ENCODE measurements around the gene EHD2. TPM values are rescaled to one million over a fixed set of nuclear protein-coding genes. Genes with fewer than 3 reads are reported as not detected.

The EHD2 gene
- total and polyA plus RNA-seq, 2 of the 13 experiments (the other 11 are each of a cell fraction or from before 2014, with no cell fraction given): 0.09 to 0.28 TPM

DNA sequence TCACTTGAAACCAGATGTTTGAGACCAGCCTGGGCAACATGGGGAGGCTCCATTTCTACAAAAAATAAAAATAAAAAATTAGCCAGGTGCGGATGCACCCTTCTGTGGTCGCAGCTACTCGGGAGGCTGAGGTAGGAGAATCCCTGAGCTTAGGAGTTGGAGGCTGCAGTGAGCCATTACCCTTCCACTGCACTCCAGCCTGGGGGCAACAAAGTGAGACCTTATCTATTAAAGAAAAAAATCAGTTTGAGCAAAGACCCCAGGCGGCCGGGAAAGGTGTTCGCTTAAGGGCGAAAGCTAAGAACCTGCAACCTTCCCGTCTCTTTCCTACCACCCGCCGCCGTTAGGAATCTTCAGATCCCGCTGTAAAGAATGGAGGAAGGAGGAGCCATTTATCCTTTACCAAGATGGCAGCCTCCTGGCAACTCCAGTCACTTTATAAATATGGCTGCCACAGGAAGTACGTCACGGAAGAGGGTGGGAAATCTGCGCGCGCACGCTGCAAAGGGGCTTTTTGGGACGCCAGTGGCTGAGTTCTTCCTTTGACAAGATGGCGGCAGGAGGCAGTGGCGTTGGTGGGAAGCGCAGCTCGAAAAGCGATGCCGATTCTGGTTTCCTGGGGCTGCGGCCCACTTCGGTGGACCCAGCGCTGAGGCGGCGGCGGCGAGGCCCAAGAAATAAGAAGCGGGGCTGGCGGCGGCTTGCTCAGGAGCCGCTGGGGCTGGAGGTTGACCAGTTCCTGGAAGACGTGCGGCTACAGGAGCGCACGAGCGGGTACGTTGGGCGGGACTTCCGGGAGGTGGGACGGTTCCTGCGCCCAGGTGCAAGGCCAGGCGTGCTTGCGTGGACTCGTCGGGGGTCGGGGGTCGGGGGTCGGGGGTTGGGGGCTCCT lies 32.0 kb downstream of the EHD2 start, which contains the start of gene NOP53 (continued):
- TF ChIP-seq, protein P1, sequence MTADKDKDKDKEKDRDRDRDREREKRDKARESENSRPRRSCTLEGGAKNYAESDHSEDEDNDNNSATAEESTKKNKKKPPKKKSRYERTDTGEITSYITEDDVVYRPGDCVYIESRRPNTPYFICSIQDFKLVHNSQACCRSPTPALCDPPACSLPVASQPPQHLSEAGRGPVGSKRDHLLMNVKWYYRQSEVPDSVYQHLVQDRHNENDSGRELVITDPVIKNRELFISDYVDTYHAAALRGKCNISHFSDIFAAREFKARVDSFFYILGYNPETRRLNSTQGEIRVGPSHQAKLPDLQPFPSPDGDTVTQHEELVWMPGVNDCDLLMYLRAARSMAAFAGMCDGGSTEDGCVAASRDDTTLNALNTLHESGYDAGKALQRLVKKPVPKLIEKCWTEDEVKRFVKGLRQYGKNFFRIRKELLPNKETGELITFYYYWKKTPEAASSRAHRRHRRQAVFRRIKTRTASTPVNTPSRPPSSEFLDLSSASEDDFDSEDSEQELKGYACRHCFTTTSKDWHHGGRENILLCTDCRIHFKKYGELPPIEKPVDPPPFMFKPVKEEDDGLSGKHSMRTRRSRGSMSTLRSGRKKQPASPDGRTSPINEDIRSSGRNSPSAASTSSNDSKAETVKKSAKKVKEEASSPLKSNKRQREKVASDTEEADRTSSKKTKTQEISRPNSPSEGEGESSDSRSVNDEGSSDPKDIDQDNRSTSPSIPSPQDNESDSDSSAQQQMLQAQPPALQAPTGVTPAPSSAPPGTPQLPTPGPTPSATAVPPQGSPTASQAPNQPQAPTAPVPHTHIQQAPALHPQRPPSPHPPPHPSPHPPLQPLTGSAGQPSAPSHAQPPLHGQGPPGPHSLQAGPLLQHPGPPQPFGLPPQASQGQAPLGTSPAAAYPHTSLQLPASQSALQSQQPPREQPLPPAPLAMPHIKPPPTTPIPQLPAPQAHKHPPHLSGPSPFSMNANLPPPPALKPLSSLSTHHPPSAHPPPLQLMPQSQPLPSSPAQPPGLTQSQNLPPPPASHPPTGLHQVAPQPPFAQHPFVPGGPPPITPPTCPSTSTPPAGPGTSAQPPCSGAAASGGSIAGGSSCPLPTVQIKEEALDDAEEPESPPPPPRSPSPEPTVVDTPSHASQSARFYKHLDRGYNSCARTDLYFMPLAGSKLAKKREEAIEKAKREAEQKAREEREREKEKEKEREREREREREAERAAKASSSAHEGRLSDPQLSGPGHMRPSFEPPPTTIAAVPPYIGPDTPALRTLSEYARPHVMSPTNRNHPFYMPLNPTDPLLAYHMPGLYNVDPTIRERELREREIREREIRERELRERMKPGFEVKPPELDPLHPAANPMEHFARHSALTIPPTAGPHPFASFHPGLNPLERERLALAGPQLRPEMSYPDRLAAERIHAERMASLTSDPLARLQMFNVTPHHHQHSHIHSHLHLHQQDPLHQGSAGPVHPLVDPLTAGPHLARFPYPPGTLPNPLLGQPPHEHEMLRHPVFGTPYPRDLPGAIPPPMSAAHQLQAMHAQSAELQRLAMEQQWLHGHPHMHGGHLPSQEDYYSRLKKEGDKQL (CRISPR knock-in tag; IDR thresholded peaks at IDR 0.05; ENCODE audit: low read depth): no peak
- TF ChIP-seq RELA (CRISPR knock-in tag; IDR thresholded peaks at IDR 0.05) (no peak), CEBPG (CRISPR knock-in tag; IDR thresholded peaks at IDR 0.05) (peak; percentile 17; the same call in 1 of the 2 replicates), ZNF782 (CRISPR knock-in tag; IDR thresholded peaks at IDR 0.05; ENCODE audit: borderline replicate concordance) (no peak), KLF11 (CRISPR knock-in tag; IDR thresholded peaks at IDR 0.05) (peak; percentile 40; the same call in 1 of the 2 replicates), MAFG (CRISPR knock-in tag; IDR thresholded peaks at IDR 0.05) (no peak), ZNF605 (CRISPR knock-in tag; IDR thresholded peaks at IDR 0.05) (peak; percentile 61; the same call in 1 of the 2 replicates), POLR2AphosphoS5 (IDR thresholded peaks at IDR 0.05; ENCODE audit: low read depth, low read length) (peak; percentile 92), DNMT3B (CRISPR knock-in tag; conservative IDR thresholded peaks at IDR 0.05) (peak; percentile 68; the same call in 1 of the 2 replicates), ZFP41 (CRISPR knock-in tag; IDR thresholded peaks at IDR 0.05; ENCODE audit: borderline replicate concordance) (no peak; the same call in 1 of the 2 replicates), ZNF570 (CRISPR knock-in tag; IDR thresholded peaks at IDR 0.05; ENCODE audit: borderline replicate concordance) (no peak), ZNF713 (CRISPR knock-in tag; IDR thresholded peaks at IDR 0.05) (no peak), SALL1 (CRISPR knock-in tag; IDR thresholded peaks at IDR 0.05) (peak; percentile 61; the same call in 1 of the 2 replicates)
- TF ChIP-seq, protein P2, sequence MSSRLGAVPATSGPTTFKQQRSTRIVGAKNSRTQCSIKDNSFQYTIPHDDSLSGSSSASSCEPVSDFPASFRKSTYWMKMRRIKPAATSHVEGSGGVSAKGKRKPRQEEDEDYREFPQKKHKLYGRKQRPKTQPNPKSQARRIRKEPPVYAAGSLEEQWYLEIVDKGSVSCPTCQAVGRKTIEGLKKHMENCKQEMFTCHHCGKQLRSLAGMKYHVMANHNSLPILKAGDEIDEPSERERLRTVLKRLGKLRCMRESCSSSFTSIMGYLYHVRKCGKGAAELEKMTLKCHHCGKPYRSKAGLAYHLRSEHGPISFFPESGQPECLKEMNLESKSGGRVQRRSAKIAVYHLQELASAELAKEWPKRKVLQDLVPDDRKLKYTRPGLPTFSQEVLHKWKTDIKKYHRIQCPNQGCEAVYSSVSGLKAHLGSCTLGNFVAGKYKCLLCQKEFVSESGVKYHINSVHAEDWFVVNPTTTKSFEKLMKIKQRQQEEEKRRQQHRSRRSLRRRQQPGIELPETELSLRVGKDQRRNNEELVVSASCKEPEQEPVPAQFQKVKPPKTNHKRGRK (CRISPR knock-in tag; IDR thresholded peaks at IDR 0.05): no peak
- TF ChIP-seq, protein P3, sequence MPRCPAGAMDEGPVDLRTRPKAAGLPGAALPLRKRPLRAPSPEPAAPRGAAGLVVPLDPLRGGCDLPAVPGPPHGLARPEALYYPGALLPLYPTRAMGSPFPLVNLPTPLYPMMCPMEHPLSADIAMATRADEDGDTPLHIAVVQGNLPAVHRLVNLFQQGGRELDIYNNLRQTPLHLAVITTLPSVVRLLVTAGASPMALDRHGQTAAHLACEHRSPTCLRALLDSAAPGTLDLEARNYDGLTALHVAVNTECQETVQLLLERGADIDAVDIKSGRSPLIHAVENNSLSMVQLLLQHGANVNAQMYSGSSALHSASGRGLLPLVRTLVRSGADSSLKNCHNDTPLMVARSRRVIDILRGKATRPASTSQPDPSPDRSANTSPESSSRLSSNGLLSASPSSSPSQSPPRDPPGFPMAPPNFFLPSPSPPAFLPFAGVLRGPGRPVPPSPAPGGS (CRISPR knock-in tag; IDR thresholded peaks at IDR 0.05): no peak
- TF ChIP-seq, protein P4, sequence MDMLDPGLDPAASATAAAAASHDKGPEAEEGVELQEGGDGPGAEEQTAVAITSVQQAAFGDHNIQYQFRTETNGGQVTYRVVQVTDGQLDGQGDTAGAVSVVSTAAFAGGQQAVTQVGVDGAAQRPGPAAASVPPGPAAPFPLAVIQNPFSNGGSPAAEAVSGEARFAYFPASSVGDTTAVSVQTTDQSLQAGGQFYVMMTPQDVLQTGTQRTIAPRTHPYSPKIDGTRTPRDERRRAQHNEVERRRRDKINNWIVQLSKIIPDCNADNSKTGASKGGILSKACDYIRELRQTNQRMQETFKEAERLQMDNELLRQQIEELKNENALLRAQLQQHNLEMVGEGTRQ (IDR thresholded peaks at IDR 0.05; ENCODE audit: low read depth, low read length): no peak
- TF ChIP-seq, protein P4 (CRISPR knock-in tag; IDR thresholded peaks at IDR 0.05; ENCODE audit: borderline replicate concordance): no peak

Measured in HepG2 (cell line).